HCT116 (cell line): Measurements from ENCODE around the gene CTRL. TPM values are rescaled to one million over a fixed set of nuclear protein-coding genes. Genes with fewer than 3 reads are reported as not detected.

Experiments
- ATAC-seq: fragments of 200-7000 bp; cut with Tn5 transposase; 2 replicates; pipeline ENCODE4 v1.9.1; 2020; ENCODE audit warnings: mild to moderate bottlenecking, moderate library complexity
- BruUV-seq: library from RNA; stranded (reverse); fragments of 400-500 nt; replicated peaks from 2 replicates; lab custom pipeline; 2021; lab: Mats Ljungman, UMichigan
- CTCF ChIA-PET: fragments of 300-600 bp; sonication (Branson Sonifier 250); formaldehyde crosslinking; loops from one replicate; lab custom pipeline; 2021; ENCODE audit warnings: antibody characterized with exemption; lab: Charles Lee
- POLR2A ChIA-PET: fragments of 300-600, 350-600 bp; sonication (Branson Sonifier 250); formaldehyde crosslinking; loops from one replicate; lab custom pipeline; 2021; ENCODE audit warnings: antibody characterized with exemption; lab: Charles Lee
- RAD21 ChIA-PET, 2 experiments: fragments of 300-600 bp; sonication (Branson Sonifier 250); formaldehyde crosslinking; loops; one replicate each; lab custom pipeline; 2023; ENCODE audit warnings: low total read pairs in 2 of 2; ENCODE audit not compliant: uncharacterized antibody in 2 of 2, unreplicated experiment in 2 of 2, low non-redundant PET in 1 of 2; lab: Charles Lee
- DNase-seq: peaks from one replicate; pipeline ENCODE4 v3.0.0-alpha.2; 2010; ENCODE audit warnings: low read depth, low spot score
- H2AFZ ChIP-seq: fragments of 200-600 bp; shearing (Covaris generic), sonication (generic); 2 replicates; pipeline ENCODE4 v1.6.1; 2017; ENCODE audit warnings: low read depth, mixed run types, mixed read lengths, antibody characterized with exemption, low read length; ENCODE audit not compliant: poor library complexity, severe bottlenecking
- H3K27ac ChIP-seq: 2 replicates; pipeline ENCODE4 v1.5.1; 2012; ENCODE audit warnings: low read depth, low read length
- H3K27me3 ChIP-seq: fragments of 200-600 bp; sonication (generic); 2 replicates; pipeline ENCODE4 v1.6.1; 2016; ENCODE audit warnings: mixed run types, low read length, mixed read lengths; ENCODE audit not compliant: insufficient read depth
- H3K36me3 ChIP-seq, 2 experiments: fragments of 200-500 bp in 1 of 2; fragments of 200-600 bp in 1 of 2; sonication (Bioruptor generic) in 1 of 2; sonication (generic) in 1 of 2; 2 replicates each; pipeline versions ENCODE4 v1.5.1 to v1.6.1; 2014 to 2016; ENCODE audit warnings: low read length in 2 of 2, inconsistent platforms in 1 of 2, mixed read lengths in 1 of 2, mixed run types in 1 of 2; ENCODE audit not compliant: insufficient read depth in 2 of 2, control insufficient read depth in 1 of 2
- H3K4me1 ChIP-seq, 2 experiments: fragments of 200-600 bp in 1 of 2; sonication (generic) in 1 of 2; 2 replicates each; pipeline versions ENCODE4 v1.5.1 to v1.6.1; 2012 to 2017; ENCODE audit warnings: low read length in 2 of 2, inconsistent platforms in 1 of 2, mild to moderate bottlenecking in 1 of 2, mixed read lengths in 1 of 2, mixed run types in 1 of 2, moderate library complexity in 1 of 2; ENCODE audit not compliant: insufficient read depth in 2 of 2, control insufficient read depth in 1 of 2
- H3K4me2 ChIP-seq: fragments of 200-600 bp; sonication (generic); 2 replicates; pipeline ENCODE4 v1.6.1; 2017; ENCODE audit warnings: mixed run types, low read length, mixed read lengths
- H3K4me3 ChIP-seq, 2 experiments: fragments of 200-600 bp in 1 of 2; sonication (generic) in 1 of 2; replicated peaks in 1 of 2; 2 replicates each; pipeline ENCODE4 v1.5.1; 2011 to 2016; ENCODE audit warnings: low read length in 2 of 2, control low read depth in 1 of 2, low read depth in 1 of 2, mild to moderate bottlenecking in 1 of 2, mixed read lengths in 1 of 2, mixed run types in 1 of 2
- H3K79me2 ChIP-seq: fragments of 200-600 bp; sonication (generic); 2 replicates; pipeline ENCODE4 v1.6.1; 2017; ENCODE audit warnings: mild to moderate bottlenecking, mixed run types, low read length, moderate library complexity, mixed read lengths; ENCODE audit not compliant: insufficient read depth
- H3K9ac ChIP-seq: fragments of 200-600 bp; sonication (generic); 2 replicates; pipeline ENCODE4 v1.6.1; 2016; ENCODE audit warnings: low read length, mixed read lengths
- H3K9me2 ChIP-seq: fragments of 200-600 bp; sonication (generic), shearing (Covaris generic); 2 replicates; pipeline ENCODE4 v1.6.1; 2017; ENCODE audit warnings: mixed run types, mild to moderate bottlenecking, moderate library complexity; ENCODE audit not compliant: insufficient read depth
- H3K9me3 ChIP-seq, 2 experiments: fragments of 200-500 bp in 1 of 2; fragments of 200-600 bp in 1 of 2; sonication (Bioruptor generic) in 1 of 2; sonication (generic) in 1 of 2; 2 replicates each; pipeline ENCODE4 v1.6.1; 2014 to 2017; ENCODE audit warnings: low read length in 2 of 2, mixed read lengths in 2 of 2, inconsistent platforms in 1 of 2, low read depth in 1 of 2, mild to moderate bottlenecking in 1 of 2, mixed run types in 1 of 2, moderate library complexity in 1 of 2; ENCODE audit not compliant: control insufficient read depth in 1 of 2, insufficient read depth in 1 of 2
- H4K20me1 ChIP-seq: fragments of 200-600 bp; sonication (generic), shearing (Covaris generic); 2 replicates; pipeline ENCODE4 v1.6.1; 2017; ENCODE audit warnings: mixed run types, mild to moderate bottlenecking, moderate library complexity; ENCODE audit not compliant: insufficient read depth
- CEBPB ChIP-seq: IDR thresholded peaks from 2 replicates; pipeline ENCODE4 v1.6.1; 2012; ENCODE audit warnings: low read depth
- ELF1 ChIP-seq: IDR thresholded peaks from 2 replicates; pipeline ENCODE4 v1.6.1; 2012; ENCODE audit warnings: low read depth, borderline replicate concordance
- EZH2 ChIP-seq: fragments of 200-600 bp; sonication (generic); IDR thresholded peaks from 2 replicates; pipeline ENCODE4 v1.6.1; 2017; ENCODE audit warnings: antibody characterized with exemption, mixed run types
- EZH2phosphoT487 ChIP-seq: fragments of 200-600 bp; IDR thresholded peaks from 2 replicates; pipeline ENCODE4 v1.6.1; 2018; ENCODE audit warnings: antibody characterized with exemption, borderline replicate concordance
- POLR2A ChIP-seq: IDR thresholded peaks from 2 replicates; pipeline ENCODE4 v1.7.0; 2011; ENCODE audit warnings: borderline replicate concordance; ENCODE audit not compliant: insufficient read depth, insufficient read length; ENCODE audit errors: extremely low read depth
- POLR2AphosphoS5 ChIP-seq: IDR thresholded peaks from 2 replicates; pipeline ENCODE4 v1.6.1; 2011; ENCODE audit warnings: mild to moderate bottlenecking, low read depth, low read length, moderate library complexity
- RAD21 ChIP-seq: IDR thresholded peaks from 2 replicates; pipeline ENCODE4 v1.6.1; 2012; ENCODE audit warnings: low read depth, mild to moderate bottlenecking
- REST ChIP-seq: IDR thresholded peaks from 2 replicates; pipeline ENCODE4 v1.6.1; 2012; ENCODE audit warnings: low read depth
- SIN3A ChIP-seq: IDR thresholded peaks from 2 replicates; pipeline ENCODE4 v1.6.1; 2012; ENCODE audit warnings: low read depth
- SRF ChIP-seq: IDR thresholded peaks from 2 replicates; pipeline ENCODE4 v1.6.1; 2012; ENCODE audit warnings: low read depth
- TCF7L2 ChIP-seq: IDR thresholded peaks from 2 replicates; pipeline ENCODE4 v1.7.0; 2011; ENCODE audit warnings: borderline replicate concordance, inconsistent platforms; ENCODE audit not compliant: insufficient read depth, insufficient read length; ENCODE audit errors: extremely low read depth
- ZFX ChIP-seq: fragments of 450-650 bp; IDR thresholded peaks from 2 replicates; pipeline ENCODE4 v1.6.1; 2017
- intact Hi-C: fragments of 100-400 bp; cut with micrococcal nuclease; formaldehyde crosslinking; loops from 2 replicates; pipeline ENCODE4 v1.10.0; 2022
- total RNA-seq: library from RNA; stranded (reverse); gene quantifications from one replicate; pipeline ENCODE4 v1.2.1, GENCODE V29; 2021; ENCODE audit not compliant: unreplicated experiment
- TF ChIP-seq, protein P1 (sequence below): IDR thresholded peaks from 2 replicates; pipeline ENCODE4 v1.6.1; 2012

The CTRL gene
- total RNA-seq, 1 experiment from 2014 or later, result 3.4 TPM

- no TSS peak for BruUV-seq
- Histone ChIP-seq H3K4me1 (peaks cover 0 to 14% of the 10 kb centered on the region in 2 experiments; a peak in 3 of 4 replicates), H3K9me2 (no peaks in the 10 kb centered on the region), H3K36me3 (peaks cover 0 to 8% of the 10 kb centered on the region in 2 experiments; a peak in 2 of 4 replicates), H3K27ac (no peak overlapping the region), H3K9ac (no peak overlapping the region), H3K27me3 (no peaks in the 10 kb centered on the region), H3K79me2 (peaks cover 16% of the 10 kb centered on the region), H3K4me3 (no peak overlapping the region), H2AFZ (no peak overlapping the region), H3K9me3 (no peaks in the 10 kb centered on the region), H3K4me2 (no peak overlapping the region), H4K20me1 (no peaks in the 10 kb centered on the region)
- DNase-seq (no peak), ATAC-seq (no peak)
- RAD21 ChIA-PET, result interaction anchor here in 1 of 2 experiments (0.6 kb wide), 1 partner anchor 409 kb away, joined by 9 read pairs; no protein-coding TSS in a partner anchor
- intact Hi-C loops, result loop anchor here (10.0 kb wide), 1 partner anchor 405 kb away; the partner anchor contains the start of gene RIPOR1
- CTCF ChIA-PET, result interaction anchor here (1.0 kb wide), 1 partner anchor 46 kb away, joined by 4 read pairs; no protein-coding TSS in a partner anchor
- POLR2A ChIA-PET, result no interaction called here
- TF ChIP-seq TCF7L2 (no peak), SIN3A (no peak), EZH2 (no peak), POLR2A (no peak), RAD21 (no peak), ZFX (no peak), POLR2AphosphoS5 (no peak), SRF (no peak), ELF1 (no peak), EZH2phosphoT487 (no peak), CEBPB (no peak), REST (no peak)
- TF ChIP-seq, protein P1, sequence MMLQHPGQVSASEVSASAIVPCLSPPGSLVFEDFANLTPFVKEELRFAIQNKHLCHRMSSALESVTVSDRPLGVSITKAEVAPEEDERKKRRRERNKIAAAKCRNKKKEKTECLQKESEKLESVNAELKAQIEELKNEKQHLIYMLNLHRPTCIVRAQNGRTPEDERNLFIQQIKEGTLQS, result no peak
These were observed 1.5 kb downstream of the CTRL start for GRCh38 chr16:67930191-67930590.
